ENCODE data around the gene MPC1.

MPC1 gene

DNA sequence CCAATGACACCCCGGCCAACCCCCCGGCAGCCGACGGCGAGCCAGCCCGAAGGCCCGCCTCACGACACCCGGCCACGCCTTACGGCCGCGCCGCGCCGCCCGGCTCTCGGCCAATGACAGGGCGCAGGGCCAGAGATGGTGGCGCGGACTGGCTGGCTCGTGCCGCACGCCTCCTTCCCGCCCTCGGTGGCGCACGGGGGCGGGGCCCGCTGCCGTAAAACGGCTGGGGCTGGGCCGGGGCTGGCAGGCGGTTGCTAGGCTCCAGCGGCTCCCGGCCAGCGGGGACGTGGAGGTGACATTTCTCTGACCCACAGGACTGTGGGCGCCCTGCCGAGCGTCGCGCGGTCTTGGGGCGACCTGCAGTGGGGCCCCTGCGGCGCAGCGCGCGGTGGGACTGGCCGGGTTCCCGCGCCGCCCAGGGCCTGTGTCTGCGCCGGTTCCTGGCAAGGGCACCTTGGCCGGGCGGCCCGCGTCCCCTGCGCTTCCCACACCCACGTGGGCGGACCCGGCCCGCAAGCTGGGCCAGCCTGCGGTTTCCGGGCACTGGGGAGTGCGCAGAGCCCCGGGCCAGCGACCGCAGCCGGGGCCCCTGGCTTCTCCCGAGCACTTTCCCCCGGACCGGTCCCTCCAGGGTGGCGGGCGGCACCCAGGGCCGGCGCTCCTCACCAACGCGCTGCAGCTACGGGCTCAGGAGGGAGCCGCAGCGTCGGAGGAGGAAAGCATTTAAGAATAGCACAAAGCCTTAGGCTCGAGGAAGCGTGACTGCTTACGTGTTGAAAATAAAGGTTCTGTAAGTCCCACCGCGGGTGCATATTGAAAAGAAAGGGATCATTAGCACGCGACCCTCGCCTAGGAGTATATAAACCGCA lies at the start of gene MPC1:
MPC1 (minus strand) TSS at position 8 of the 869 bp plus-strand sequence. CDS start 64 bp downstream, outside the sequence.
- DNase-seq (ENCODE audit: low spot score) = peak; percentile 99

GRCh38 chr6:166430269-166430668 lies 47.5 kb upstream of the MPC1 start:
- no peak for DNase-seq (ENCODE audit: low spot score)

DNA sequence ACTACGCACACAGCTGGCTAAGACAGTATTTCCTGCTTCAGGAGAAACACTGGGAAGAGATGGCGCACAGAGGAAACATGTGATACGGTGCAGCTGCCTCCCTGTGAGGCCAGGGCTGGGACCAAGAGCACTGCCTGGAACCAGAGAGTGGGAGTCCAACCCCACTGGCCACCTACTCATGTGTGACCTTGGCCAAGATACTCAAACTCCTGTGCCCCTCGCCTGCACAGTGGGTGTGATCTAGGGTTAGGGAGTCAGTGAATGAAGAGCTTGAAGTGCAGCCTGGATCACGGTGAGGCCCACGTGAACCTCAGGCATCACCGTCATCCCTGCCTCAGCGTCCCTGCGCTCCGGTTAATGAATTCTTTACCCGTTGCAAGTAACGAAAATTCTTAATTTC lies 41.7 kb upstream of the MPC1 start:
- DNase-seq (ENCODE audit: low spot score) = no peak

DNA sequence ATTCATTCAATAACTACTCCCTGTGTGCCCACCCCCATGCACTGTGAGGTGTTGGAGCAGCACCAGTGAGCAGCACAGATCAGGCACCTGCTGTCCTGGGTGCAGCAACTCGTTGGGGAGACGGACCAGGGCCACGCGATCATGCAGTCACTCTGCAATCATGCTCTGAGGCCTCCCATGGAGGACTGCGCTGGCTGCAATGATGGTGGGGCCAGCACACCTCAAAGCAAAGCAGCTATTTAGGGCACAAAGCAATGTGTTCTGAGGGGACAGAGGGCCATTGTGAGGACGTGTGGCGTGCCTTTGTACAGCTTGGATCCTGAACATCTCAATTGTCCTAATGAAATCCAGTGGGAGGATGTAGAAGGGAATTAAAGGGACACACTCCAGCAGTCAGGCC lies 41.0 kb upstream of the MPC1 start:
- no peak for DNase-seq (ENCODE audit: low spot score)

- DNase-seq (ENCODE audit: low spot score) = no peak
Measured at GRCh38 chr6:166423051-166423745, 40.5 kb upstream of the MPC1 start.

DNA sequence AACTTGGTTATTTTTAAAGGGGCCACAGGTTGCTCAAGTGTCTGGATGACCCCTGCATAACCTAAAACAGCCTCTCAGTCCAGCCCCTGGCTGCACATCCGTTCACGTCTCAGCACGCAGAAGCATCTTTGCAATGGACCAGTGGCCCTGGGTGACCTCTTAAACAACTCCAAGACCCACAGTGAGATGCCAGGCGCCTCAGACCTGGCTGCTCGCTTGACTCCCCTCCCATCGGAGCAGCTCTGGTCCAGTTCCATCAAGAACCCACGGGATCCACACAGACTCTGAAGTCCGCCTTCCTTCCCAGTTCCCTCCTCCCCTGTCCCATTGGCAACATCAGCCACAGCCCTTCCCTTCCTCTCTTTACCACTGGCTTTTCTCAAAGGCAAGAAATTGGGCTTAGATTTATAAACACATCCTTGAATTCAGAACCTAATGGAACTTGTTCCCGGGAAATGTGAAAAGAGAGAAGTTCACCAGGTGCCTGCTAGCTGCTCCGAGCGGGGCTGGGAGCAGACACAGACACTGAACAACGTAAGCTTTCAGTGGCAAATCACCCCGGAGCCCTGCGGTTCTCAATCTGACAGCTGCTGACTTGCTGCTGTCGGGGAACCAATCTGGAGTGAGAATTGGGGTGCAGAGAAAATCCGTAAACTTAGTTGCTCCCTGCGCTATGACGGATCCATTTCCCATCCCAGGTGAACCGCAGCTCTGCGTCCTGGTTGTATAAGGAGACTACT lies 39.6 kb upstream of the MPC1 start:
- no peak for DNase-seq (ENCODE audit: low spot score)

DNA sequence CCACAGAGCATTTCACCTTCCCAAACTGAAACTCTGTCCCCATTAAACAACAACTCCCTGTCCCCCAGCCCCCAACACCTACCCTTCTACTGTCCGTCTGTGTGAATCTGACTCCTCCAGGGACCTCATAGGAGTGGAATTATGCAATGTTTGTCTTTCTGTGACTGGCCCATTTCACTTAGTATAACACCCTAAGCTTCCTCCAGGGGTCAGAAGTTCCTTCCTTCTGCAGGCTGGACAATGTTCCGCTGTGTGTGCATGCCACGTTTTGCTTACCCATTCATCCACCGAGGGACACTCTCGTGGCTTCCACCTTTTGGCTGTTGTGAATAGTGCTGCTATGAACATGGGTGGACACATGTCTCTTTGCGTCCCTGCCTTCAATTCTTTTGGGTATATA lies 37.6 kb upstream of the MPC1 start:
- no peak for DNase-seq (ENCODE audit: low spot score)

DNA sequence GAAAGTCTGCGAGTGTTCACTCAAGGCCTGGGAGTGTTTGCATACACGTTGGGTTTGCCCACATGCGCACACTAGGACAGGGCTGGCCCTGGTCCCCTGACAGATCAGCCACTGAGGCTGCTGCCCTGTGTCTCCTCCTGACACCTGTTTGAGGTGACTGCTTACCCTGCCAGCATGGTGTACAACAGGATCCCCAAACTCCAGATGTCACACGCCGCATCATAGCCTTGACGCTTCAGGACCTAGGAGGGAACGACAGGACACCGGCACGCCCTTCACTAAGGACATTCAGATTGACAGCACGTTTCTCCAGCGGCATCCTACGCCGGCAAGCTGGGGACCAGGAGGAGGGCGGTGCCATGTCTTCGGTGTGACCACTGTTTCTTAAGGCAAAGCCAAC lies 37.0 kb upstream of the MPC1 start:
- no peak for DNase-seq (ENCODE audit: low spot score)

- no peak for DNase-seq (ENCODE audit: low spot score)
Measured at GRCh38 chr6:166419286-166419685, 36.5 kb upstream of the MPC1 start.

DNA sequence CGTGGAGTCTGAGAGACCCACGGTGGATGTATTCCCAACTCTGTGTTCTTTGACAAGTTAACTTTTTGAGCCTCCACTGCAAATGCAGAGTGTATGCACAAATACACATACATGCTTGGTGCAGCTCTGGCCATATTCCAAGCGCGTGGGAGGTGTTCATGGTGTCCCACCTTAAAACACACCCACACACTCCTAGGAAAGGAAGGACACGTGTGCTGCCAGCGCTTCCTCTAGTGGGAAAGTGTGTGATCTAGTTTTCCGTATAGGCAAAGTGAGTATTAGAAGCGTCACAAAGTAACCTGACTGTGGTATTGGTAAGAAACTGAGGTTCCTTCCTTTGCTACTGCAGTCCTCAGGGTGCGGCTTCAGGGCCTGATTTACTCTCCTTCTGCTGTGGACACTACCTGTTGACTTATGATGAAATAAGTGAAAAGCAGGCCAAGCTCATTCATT lies 36.0 kb upstream of the MPC1 start:
- DNase-seq (ENCODE audit: low spot score) = no peak

GRCh38 chr6:166417285-166417691 lies 34.5 kb upstream of the MPC1 start:
- no peak for DNase-seq (ENCODE audit: low spot score)

- no peak for DNase-seq (ENCODE audit: low spot score)
Measured at GRCh38 chr6:166415833-166416347, 33.1 kb upstream of the MPC1 start.

DNA sequence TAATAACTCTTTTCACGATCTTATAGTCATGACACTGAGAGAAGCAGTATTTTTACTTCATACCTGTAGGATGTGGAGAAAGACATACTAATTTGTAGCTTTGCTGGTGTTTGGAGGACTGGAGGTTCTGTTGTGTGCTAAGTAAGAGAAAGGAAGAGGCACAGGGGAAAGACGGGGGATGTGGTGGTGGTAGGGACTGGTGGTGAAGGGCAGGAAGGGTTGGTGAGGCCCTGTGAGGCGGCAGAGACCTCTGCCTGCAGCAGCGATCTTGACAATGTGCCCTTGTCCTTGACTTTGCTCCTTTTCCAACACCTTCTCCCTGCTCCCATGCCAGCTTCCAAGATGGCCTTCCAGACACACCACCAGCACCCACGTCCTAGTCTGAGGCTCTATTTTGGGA lies 32.6 kb upstream of the MPC1 start:
- DNase-seq (ENCODE audit: low spot score) = no peak

DNA sequence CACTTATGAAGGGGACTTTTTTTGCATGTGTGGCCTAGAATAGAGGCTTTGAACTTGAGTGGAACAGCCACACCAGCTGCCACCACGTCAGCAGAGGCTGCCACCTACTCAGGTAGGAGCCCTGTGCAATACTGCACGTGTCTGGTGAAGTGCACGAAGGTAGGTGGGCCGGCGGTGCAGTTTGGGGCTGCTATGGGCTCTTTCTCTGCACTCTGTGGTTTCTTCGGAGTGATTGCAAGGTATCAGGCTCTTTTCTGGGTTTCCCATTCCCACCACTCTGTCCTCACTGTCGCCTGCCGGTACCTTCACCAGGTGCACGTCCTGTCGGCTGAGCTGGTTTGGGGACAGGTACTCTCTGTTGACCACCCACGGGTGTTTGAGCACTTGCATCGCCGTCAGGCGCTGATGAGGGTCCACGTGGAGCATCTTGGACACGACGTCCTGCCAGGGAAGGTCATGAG lies 30.8 kb upstream of the MPC1 start:
- DNase-seq (ENCODE audit: low spot score) = no peak

DNA sequence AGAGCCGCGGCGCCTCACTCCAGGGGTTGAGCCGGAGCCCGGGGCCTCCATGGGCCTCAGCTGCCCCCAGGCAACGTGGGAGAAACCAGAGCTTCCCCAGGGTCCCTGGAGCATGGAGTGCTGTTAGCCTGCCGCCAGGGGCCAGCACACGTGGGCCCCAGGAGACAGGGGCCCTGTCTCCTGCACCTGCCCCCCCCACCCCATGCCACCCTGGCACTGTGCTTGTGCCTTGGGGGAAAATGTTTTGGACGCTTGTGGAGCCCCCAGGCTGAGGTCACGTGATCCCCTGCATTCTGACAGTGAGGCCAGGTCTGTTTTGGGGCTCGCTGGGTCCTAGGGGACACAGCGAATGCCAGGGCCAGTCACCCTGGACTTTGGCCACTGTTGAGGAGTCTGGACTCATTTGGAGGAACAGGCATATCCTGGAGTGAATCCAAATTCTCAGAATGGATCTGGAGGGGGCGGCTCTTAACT lies 30.2 kb upstream of the MPC1 start:
- no peak for DNase-seq (ENCODE audit: low spot score)

DNA sequence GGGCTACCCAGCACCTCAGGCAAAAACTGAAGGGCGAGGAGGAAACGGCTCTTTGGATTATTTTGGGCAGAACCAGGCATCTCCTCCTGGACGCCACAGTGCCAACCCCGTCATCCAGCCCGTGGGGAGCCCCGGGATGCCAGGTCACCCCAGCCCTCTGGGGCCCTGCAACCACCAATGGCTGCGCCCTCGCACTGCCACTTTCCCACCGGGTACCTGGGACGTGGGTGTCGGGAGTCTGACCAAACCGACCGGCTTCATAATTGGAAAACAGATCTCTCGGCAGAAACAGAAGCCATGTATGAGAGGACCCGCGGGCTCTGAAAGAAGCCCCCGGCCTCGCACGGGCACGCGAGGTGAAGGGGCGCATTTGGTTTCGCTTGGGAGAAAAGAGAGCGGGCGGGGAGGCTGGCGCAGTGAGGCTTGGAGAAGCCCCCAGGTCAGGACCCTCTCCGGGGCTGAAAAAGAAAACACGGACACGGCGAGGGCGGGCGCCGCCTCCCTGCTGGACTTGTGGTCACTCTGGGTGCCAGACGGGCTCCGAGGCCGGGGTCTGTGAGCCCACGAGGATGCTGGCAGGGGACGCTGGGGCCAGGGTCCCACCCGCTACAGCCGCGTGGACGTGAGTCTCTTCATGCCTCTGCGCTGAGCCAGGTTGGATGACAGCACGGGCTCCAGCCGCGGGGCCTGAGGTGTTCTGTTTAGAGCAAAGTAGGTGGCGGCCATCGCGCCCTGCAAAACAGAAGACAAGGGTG lies 29.6 kb upstream of the MPC1 start:
- DNase-seq (ENCODE audit: low spot score) = no peak

DNA sequence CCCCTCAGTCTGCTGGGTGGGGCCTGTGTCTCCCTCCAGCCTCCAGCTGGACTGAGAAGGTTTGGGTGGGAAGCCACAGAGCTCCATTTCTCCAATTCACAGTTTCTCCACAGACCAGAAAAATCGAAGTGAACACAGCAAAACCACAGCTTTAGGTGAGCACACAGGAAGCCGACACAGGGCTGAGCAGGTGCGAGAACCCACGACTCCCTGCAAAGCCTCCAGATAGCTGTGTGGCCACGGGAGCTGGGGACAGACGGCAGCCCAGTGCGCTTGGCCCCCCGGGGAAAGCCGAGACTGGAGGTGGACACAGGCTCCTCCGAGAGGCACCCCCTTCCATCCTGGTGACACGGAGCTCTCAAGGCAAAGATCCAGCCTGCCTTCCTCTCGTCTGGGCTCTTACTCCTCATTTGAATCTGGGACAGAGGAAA lies 29.0 kb upstream of the MPC1 start:
- no peak for DNase-seq (ENCODE audit: low spot score)

DNA sequence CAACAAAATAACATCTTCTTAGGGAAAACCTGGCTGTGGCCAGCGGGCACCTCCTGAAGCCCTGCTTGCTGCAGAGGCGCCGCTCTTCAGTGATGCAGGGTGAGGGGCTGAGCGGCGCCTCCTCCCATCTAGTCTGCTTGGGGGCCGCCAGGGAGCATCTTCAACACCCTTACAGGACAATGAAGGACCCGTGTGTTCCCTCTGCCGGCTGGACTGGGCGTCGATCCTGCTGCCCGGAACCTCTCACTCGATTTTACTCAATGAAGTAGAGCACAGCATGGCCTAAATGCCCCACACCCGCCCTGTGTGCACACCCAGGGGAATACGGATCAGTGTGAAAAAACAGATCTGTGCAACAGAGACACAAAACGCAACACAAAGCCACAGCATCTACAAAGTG lies 28.5 kb upstream of the MPC1 start:
- DNase-seq (ENCODE audit: low spot score) = no peak

DNA sequence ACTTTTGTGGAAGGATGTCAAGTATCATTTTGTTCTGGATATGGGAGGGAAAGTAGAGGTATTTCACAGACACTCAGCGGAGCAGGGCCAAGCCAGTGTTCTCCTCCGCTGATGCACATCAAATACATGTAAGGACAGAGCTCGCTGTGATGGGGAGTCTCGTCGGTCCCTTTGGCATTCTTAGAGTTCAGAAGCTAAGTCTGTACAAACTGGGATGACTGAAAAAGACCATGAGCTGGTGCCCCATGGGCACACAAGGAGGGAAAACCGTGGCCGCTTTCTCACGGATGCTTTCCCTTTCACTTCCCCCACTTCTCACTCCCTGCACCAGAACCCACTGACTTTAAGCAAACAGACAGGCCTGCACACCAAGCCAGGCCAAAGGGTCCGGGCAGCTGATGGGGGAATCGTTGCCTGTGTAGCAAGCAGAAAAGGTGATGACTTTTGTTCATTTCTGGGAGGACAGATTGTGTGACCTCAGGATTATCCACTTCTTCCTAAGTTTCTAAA lies 27.7 kb upstream of the MPC1 start:
- DNase-seq (ENCODE audit: low spot score) = no peak

- DNase-seq (ENCODE audit: low spot score) = no peak
Measured at GRCh38 chr6:166408936-166409755, 26.4 kb upstream of the MPC1 start.
